ENCODE data around the gene KAZN.

Gene KAZN

DNA sequence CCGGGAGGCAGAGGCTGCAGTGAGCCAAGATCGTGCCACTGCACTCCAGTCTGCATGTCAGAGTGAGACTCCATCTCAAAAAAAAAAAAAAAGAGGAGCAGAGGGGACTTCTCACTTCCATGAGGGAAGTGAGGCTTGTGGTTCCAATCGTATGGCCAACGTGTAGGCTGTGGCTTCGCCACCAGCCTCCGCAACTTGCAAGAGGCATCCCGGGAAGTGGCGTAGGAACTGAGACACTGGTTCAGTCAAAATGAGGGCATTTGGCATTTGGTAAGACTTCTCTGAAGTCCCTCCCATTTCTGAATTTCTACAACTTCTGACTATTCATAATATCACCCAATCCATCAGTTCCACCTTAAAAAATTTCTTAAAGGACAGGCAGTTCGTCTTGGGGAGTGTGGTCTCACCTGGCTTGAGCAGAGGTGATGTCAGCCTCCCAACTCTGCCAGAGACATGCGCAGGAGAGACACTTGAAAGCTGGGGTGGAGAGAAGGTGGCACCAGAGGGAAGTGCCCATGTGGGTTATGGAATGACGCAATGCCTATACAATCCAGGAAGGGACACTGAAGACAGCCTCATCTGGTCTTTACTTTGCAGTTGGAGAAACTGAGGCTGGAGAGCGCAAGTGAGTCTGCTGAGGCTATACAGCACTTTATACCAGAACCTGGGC lies 17.2 kb downstream of the KAZN start:
- no peak for DNase-seq

DNA sequence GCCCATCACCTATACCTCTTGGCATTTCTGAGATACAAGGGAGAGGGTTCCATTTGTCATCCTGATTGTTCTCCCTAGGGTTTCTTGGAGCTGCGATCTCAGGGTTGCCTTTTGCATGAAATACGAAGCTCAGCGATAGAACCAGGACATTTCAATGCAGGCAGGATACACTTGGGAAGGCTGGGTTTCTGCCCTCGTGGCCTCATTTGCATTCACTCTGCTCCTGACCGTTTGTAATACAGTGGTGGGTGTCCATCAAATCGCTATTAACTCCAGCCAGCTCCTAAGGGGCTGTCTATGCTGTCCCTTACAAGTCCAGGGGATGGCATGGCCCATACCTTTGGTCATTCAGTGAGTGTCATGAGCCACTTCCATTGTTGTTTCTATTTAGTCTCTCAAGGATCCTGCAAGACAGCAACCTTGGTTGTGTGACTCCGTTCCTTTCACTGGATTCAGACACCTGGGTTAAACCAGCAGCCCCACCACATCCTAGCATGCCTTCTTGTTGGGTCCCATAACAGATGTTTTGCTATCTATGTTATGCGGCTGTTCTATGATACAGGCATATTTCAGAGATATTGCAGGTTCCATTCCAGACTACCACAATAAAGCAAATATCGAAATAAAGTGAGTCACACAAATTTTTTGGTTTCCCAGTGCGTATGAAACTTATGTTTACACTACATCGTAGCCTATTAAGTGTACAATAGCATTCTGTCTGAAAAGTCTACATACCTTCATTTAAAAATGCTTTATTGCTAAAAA lies 18.3 kb downstream of the KAZN start:
- no peak for DNase-seq

DNA sequence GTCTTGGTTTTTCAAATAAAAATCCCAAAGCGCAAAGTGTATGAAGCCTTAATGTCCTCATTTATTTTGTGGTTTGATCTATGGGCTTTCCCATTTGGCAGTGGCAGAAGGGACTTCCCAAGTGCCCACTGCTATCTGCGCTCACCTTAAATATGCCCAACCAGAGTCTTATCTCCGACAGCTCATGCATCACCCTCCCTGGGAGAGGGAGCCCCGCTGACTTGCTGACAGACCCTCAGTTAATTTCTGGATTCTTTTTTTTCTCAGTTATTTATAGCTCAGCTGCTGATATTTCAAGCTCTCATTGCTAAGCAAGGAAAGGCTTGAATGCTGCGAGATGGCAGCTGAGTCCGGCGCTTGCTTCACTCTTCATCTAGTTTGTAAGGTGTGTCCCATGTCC lies 19.3 kb downstream of the KAZN start:
- no peak for DNase-seq

DNA sequence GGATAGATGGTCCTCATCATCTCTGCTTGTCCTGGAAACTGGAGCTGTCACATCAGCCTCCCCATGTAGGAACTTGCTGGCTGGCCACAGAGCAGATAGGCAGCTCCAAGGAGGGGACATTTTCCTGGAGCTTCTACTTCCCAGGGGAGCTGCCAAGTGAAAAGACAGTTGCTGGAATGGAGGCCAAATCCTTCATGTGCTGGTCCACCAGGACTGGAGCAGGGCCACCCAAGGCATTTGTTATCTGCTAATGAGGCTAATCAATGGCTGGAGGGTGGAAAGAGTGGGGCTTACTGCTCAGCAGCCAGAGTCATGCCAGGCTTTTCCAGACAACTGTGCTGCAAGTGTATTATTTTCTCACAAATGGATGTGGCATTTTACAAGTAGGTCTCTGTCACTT lies 22.5 kb downstream of the KAZN start:
- no peak for DNase-seq

DNA sequence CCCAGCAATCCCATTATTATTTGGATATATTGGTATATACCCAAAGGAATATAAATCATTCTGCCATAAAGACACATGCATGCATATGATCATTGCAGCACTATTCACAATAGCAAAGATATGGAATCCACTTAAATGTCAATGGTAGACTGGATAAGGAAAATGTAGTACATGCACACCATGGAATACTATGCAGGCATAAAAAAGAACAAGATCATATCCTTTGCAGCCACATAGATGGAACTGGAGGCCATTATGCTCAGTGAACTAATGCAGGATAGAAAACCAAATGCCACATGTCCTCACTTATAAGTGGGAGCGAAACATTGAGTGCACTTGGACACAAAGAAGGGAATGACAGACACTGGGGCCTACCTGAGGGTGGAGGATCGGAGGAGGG lies 24.6 kb downstream of the KAZN start:
- DNase-seq: no peak

DNA sequence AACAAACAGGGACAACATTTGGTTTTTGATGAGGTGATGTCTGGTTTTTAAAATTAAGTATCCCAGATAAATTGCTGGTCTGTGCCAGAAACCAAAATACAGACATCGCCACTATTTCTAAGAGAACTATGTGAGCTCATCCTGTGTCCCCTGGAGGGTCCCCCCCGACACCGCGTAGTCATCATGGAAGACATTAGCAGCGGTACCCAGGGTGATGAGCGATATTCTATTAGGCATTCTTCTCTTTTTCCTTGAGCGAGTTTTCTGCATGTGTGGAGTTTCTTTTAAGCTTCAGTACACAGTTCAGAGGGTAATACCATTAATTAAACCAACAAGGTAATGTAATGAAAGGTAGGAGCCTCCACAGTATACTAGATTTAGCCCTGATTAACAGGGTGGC lies 26.5 kb downstream of the KAZN start:
- DNase-seq: no peak

DNA sequence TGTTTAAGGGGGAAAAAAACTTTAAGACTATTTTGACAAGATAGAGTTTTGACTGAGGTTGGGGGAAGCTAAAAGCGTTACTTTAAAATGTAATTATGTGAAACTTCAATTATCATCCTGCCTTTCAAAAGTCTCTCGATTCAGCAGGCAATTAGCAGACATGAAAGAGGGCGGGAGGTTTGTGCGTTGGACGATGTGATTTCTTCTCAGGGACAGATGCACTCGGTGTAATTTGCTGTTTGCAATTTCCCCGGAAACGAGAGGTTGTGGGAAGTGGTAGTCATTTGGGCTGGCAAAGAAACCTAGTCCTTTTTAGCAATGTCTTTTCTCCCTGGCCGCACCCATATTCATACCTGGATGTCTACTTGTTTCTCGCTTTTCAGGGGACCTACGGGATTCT lies 27.1 kb downstream of the KAZN start:
- no peak for DNase-seq

DNA sequence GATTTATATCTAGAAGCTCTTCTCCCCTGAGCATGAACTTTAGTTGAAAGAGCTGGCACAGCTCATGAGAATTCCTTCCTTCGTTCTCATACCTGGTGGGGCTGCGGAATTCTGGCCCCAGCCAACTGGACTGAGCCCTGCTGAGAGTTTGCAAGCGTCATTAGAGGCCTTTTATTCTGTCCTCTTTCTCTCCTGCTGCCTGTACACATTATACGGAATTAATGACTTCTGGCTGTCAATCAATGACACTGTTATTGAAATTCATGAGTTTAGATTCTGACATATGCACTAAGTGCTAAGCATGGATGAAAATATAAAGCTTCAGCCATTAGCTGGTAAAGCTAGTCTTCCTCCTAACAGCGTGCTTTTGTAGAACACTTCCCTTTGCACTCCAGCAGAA lies 27.5 kb downstream of the KAZN start:
- DNase-seq: no peak

DNA sequence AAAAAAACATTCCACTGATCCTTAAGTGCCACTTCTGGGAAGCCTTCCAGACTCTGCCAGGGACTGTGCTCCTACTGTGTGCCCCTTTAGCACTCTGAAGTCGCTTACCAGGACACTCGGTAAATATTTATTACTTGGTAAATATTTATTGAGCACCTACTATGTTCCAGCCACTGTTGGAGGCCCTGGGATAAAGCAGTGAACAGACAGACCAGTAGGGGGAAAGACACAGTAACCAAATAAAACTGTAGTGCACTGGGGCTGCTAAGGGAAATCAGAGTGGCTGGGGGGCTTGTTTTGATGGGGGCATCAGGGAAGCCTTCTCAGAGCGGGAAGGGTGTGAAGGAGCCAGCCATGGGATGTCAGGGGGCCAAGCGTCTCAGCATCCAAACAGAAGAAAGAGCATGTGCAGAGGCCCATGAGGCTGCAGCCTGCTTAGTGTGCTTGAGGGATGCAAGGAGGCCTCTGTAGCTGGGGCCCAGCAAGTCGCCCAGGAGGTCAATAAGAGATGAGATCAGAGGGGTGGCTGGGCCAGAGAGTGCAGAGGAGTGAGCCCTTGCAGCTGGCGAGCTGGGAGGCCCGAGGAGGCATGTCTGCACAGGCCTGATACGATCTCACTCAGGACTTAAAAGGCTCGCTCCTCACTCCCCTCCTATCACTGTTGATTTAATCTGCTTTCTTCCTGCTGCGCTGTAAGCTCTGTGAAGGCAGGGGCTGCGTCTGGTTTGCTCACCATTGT lies 28.6 kb downstream of the KAZN start:
- no peak for DNase-seq

DNA sequence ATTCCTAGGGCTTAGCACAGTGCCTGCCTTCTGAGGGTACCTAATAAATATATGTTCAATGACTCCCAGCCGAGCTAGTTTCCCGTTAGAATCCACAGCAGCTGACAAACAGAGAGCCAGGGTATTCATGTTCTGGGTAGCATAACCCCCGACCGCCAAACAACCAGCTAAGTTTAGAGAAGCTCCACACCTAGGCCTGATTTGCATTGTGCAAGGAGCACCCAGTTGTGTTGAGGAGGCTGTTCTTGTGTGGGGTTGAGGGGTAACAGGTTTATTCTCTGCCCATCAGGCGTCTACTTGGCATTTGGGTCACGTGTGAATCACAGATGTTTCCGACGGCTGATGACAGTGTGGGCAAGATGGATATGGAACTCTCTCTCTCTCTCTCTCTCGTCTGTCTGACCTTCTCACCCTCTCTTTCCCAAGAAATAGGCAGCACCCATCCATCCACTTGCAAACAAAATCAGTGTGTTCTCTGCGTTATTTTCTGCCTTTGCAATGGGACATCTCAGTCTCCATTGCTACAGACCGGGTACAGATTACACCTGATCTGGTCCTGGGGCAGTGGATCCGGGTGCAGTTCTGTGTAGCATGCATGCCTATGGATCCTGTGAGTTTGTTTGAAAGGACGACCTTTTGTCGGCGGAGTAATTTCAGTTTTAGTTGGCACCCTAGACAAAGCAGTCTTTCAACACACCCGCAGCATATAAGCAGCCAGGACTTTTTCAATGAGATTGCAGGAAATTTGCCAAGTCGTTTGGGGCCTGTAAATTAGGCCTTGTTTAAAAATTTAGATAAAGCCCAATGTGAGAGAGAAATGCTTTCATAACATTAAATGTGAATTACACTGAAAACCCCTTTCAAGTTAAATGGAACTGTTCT lies 29.4 kb downstream of the KAZN start:
- peak; percentile 63 for DNase-seq

DNA sequence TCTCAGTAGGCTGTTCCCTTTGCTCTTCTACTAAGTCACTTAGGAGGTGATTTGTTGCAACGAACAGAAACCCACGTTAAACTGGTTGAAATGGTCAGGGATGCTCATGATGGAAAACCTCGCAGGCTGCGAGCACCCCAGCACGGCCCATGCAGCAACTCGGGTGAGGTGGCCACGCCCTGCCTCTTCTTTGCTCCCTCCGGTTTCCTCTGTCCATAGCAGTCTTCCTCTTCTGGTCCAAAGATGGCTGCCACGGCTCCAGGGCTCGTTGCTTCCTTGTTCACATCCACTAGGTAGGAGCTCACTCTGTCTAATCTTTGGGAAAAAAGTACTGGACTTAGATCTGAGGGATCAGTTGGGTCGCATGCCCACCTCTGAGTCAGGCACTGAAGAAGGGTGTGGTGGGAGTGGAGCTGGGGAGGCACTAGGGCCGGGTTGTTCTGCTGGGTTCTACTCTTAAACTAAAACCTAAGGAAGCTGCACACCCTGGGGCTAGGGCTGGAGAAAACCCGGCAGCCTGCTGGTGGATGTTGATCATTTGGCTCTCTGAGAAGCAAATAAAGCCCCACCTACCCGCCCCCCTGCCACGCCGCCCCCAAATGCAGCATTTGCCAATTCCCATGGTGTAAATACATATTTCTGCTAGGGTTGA lies 31.0 kb downstream of the KAZN start:
- DNase-seq: no peak

DNA sequence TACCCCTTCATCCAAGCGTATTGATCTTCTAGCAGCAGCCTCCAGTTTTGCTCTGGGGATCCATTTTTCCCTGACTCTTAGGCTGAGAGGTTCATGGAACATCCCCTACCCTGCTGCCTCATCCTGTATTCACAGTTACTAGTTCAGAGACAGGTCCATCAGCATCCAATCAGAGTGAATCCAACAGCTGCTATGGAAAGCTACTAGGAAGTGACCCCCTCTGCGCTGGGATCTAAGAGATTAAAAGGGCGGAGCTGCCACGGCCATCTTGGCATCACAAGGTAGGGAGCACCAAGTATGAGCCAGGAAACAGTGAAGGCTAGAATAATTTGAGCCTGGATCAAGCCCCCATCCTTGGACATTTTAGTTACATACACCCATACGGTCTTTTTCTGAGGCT lies 32.5 kb downstream of the KAZN start:
- DNase-seq: no peak

DNA sequence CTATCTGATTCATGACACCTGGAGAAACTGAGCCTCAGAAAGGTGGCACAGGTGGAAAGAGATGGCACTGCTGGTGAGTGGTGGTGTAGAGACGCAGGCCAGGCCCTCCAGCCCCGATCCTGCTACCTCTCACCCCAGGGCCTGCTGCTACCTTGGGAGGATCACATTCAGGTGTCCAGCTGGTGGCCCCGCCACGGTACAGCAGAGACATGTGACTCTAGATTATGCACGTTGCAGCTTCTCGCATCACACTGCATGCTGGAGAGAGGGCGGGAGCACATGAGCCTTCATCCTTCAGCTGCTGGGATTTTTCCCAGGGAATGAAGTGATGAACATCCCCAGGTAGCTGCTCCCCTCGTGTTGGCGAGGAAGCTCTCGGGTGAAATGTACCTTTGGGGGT lies 32.9 kb downstream of the KAZN start:
- no peak for DNase-seq

DNA sequence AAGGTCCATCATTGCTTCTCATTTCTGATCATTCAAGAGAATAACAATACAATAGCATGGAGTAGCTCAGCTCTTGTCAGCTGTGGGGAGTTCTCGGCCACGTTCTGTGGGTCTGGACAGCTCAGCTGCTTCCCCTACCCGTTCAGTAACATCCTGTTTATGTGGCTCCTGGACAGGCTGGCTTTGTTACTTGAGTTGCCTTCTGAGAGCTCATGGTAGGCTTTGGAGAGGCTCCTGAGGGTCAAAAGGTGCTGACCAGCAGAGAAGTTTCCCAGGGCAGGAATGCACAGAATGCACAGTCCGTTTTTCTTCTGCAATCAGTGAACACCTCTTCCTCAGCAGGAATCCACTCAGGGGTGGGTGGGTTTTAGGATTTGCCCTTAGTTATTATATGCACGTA lies 36.0 kb downstream of the KAZN start:
- no peak for DNase-seq

DNA sequence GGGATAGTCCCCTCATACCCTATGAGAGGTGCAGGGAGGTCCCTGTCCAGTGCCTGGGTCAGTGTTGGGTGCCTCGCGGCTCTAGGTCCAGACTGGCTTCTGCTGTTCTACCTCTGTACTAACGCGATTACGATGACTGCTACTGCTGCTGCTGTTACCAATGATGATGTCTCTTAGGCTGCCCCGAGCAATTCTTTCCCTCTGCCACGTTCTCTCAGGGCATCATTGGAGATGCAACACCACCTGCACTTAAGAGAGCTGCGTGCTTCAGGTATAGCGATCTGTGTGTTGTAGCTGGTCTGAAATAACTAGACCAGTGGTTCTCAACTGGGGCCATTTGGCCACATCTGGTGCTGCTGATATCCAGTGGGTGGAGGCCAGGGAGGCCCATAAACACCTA lies 36.9 kb downstream of the KAZN start:
- DNase-seq: no peak

DNA sequence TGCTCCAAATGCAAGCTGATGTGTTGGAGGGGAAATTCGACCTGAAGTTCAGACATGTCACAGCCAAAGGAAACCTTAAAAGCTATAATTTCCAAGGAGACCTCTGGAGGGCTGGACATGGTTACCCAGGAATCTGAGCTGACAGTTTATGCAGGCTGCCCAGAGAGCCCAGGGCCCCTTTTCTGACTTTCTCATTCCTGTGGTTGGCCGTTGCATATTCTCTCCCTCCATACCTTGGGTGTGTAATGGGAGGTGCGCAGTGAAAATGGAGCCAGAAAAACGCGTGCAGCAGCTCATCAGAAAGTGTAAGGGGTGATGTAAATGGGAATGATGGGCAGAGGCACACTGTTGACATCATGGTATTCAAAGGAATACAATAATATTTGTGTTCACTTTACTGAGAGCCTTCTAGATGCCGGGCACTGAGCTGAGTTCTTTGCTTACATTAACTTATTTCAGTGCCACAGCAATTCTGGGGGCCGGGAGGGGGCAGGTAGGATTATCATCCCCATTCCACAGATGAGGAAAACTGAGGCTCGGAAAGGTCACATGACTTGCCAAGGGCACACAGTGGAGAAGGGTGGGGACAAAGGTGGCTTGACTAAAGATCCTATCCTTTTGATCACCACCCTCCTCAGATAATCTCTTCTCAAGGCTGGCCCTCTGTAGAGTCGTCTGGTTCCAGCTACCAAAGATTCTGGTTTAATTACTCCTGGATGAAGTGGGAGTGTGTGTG lies 38.6 kb downstream of the KAZN start:
- DNase-seq: no peak

DNA sequence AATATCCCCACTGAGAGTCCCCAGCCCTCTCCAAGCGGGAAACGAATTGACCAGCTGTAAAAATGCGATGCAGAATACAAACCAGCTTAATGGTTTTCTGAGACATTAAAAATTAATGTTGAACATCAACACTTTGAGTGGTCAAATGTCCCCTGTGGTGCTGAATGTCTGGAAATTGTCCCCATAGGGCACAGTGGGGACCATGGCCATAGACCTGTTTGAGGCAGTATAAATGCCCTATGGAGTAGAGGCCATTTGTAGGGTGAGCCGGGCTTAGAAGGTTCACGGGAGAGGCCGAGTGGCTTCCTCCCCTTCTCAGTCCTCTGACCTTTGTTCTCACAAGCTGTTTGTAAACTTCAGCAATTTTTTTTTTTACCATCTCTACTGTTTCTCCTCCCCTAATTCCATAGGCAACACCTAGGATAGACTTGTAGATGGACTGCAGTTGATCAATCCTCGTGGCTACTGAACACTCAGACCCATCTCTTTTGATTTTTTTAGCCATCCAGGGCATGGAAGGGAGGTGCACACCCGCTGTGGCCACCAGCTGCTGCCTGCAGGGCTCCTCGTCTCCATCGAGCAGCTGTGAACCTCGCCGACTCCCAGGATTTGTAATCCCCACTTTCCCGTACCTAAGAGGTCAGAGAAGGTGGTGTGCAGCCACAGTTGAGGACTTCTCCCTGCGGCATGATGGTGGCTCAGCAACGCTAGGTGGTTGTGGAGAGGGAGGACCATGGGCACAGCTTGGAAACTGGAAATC lies 41.0 kb downstream of the KAZN start:
- DNase-seq: no peak

DNA sequence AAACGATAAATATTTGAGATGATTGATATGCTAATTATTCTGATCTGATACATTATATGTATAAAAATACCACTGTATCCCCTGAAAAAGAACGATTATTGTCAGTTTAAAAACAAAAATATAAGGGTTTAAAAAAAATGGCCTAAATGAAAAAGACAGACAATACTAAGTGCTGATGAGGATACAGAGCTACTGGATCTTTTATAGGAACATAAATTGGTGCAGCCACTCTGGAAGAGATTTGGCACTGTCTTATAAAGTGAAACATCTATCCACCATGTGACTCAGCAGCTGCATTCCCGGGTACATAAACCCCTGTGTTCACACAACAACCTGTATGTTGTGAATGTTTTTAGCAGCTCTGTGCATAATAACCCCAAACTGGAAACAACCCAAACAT lies 44.2 kb downstream of the KAZN start:
- no peak for DNase-seq

DNA sequence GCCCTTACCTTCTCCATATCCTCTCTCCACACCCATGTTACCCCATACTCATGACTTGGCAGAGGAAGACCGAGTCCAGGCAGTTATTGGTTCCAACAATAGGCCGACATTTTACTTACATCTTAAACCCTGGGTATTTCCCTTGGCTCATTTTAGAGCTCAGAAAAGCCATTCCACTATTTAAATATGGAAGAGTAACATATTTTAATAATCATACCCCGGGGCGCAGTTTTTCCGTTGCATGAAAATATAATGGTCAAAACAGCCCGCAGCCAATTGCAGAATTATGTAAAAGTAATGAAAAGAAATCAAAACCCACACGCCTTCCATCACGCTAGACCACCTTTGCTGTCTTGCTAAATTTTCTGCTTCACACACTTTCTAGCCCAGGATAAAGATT lies 48.5 kb downstream of the KAZN start:
- no peak for DNase-seq

DNA sequence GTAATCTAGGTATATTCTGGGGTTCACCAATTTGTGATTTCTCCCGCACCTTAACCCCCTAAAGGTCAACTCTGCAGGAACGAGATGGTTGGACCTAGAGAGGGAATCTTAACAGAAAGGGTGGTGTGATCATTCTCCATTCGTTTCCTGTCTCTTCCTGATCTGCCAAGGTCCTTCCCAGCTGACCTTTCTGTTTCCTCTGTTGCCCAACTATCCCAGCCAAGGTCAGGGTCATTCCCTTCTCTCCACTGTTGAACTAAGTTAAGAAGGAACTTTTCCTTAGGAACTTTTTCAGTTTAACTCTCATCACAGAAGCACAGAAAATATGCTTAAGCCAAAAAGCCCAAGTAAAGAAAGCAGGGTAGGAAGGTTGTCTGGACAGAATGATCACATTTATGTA lies 49.3 kb downstream of the KAZN start:
- DNase-seq: no peak

DNA sequence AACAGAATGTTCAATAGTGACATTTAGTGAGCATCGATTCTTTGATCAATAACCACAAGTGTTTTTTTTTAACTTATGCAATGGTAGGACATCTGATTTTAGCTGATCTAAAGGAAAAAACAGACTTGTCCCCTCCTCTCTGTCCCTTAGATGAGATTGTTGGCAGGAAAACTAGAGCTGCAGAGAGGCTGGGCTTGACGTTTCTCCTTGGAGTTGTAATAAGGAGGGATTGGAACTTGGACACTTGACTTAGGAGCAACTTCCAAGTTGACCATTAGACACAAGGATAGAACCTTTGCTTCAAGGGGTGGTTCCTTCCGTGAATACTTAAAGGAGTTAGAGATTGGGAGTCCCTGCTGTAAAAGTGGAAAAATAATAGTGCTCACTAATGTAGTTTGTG lies 49.9 kb downstream of the KAZN start:
- DNase-seq: no peak
